Adrenal gland (tissue), 5 donors: Measurements from ENCODE around the gene NUDT6.

Source experiments
- CTCF ChIP-seq, 6 experiments: fragments of 450-650 bp in 4 of 6; fragments of 200-600 bp in 2 of 6; sonication (generic) in 1 of 6; IDR thresholded peaks; 1 replicate in 5 of 6; 2 replicates in 1 of 6; pipeline versions ENCODE4 v1.5.1 to v1.8.0; 2016 to 2021; ENCODE audit warnings: antibody characterized with exemption in 6 of 6, mild to moderate bottlenecking in 2 of 6, moderate library complexity in 1 of 6
- POLR2A ChIP-seq, 2 donors: fragments of 450-650 bp; IDR thresholded peaks; one replicate each; pipeline ENCODE4 v1.6.1; 2017; ENCODE audit warnings: antibody characterized with exemption in 2 of 2, mild to moderate bottlenecking in 2 of 2, moderate library complexity in 1 of 2
- donor health status: DM: no; HTN: no; CAD: no.

- TF ChIP-seq CTCF (IDR thresholded peaks at IDR 0.05) (no peak), POLR2A (IDR thresholded peaks at IDR 0.05) (no peak)
These were observed 46.4 kb downstream of the NUDT6 start for GRCh38 chr4:122875949-122876348.
